Measurements from ENCODE around the gene H2BW1.

DNA sequence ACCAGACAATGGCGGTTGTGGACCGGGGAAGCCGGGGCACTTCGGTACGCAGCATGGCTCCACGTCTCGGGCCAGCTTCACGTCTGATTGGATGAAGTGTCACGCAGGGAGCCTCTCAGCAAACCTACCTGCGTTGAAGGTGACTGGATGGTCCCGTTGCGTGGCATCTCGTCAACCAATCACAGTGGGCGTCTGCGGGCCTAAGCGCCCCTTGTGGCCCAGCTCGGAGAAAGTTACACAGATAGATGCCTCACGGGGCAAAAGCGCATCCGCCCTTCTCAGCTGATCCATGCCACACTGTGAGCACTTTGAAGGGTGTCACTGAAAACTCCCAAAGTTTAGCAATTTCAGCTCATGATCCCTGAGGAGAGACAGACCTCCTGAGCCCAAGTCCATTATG, at the start of gene H2BW1:
- TF ChIP-seq CTCF (IDR thresholded peaks at IDR 0.05), result no peak
- no peak for TF ChIP-seq EP300 (IDR thresholded peaks at IDR 0.05)
